HFF-Myc (cell line): Measurements from ENCODE around the gene KISS1.

ENCODE experiments used
- DNase-seq: peaks from one replicate; pipeline ENCODE4 v3.0.0-alpha.2; 2011; ENCODE audit warnings: low read depth; ENCODE audit errors: extremely low read depth
- H3K4me3 ChIP-seq: replicated peaks from 2 replicates; pipeline ENCODE4 v1.5.1; 2011; ENCODE audit warnings: low read depth, mild to moderate bottlenecking, control low read depth, low read length
- TF ChIP-seq, protein P1 (sequence below): IDR thresholded peaks from 2 replicates; pipeline ENCODE4 v1.5.1; 2012; ENCODE audit warnings: mild to moderate bottlenecking, low read depth, low read length, control low read depth; ENCODE audit errors: missing control alignments

The KISS1 gene

DNA sequence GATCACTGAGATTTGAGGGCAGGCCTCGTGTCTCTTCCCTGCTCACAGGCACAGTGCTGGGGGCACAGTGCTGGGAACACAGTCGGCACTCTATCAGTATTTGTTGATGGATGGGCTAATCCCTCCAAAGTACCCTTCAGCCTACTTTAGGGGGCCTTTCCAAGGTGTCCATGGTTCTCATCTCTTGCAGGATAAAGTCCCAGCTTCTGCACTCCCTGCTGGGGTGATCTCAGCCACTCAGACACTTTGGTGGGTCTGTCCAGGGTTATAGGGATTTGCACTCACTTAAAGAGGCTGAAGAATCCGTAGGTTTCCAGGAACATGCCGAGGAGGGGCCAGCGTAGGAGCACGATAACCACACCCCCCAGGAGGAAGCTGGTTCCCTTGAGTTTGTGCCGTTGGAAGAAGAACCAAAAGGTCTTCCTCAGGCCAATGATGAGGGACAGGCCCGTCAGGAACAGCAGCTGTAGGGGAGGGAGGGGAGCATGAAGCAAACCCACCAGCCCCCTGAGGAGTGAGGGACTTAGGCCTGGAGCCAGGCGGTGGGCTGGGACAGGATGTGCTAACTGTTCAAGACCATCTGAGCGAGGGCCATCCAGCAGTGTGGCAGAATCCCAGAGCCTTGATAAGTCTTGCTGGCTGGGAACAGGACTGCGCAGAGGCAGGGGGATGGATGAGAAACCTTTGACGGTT lies 5.2 kb upstream of the KISS1 start:
- H3K4me3 ChIP-seq: no peak overlapping the region
- DNase-seq: no peak
- TF ChIP-seq, protein P1, sequence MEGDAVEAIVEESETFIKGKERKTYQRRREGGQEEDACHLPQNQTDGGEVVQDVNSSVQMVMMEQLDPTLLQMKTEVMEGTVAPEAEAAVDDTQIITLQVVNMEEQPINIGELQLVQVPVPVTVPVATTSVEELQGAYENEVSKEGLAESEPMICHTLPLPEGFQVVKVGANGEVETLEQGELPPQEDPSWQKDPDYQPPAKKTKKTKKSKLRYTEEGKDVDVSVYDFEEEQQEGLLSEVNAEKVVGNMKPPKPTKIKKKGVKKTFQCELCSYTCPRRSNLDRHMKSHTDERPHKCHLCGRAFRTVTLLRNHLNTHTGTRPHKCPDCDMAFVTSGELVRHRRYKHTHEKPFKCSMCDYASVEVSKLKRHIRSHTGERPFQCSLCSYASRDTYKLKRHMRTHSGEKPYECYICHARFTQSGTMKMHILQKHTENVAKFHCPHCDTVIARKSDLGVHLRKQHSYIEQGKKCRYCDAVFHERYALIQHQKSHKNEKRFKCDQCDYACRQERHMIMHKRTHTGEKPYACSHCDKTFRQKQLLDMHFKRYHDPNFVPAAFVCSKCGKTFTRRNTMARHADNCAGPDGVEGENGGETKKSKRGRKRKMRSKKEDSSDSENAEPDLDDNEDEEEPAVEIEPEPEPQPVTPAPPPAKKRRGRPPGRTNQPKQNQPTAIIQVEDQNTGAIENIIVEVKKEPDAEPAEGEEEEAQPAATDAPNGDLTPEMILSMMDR: no peak

DNA sequence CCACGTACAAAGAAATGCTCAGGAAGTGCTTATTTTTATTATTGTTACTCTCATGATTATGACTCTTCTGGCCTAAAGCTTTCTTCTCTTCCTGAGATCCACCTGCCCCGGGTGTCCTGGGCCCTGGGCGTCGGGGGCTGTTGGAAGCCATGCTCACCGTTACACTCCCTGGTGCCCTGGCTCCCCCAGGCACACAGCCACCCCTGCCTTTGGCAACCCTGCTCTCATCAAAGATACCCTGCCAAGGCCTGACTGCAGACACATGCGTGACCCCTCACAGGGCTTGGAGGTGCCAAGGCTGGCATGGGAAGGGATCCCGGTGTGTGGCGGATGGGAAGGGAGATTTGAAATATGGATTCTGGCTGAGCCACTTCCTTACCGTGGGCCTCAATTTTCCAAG lies 3.3 kb upstream of the KISS1 start:
- TF ChIP-seq, protein P1: no peak
- DNase-seq: no peak
- H3K4me3 ChIP-seq: no peak overlapping the region

DNA sequence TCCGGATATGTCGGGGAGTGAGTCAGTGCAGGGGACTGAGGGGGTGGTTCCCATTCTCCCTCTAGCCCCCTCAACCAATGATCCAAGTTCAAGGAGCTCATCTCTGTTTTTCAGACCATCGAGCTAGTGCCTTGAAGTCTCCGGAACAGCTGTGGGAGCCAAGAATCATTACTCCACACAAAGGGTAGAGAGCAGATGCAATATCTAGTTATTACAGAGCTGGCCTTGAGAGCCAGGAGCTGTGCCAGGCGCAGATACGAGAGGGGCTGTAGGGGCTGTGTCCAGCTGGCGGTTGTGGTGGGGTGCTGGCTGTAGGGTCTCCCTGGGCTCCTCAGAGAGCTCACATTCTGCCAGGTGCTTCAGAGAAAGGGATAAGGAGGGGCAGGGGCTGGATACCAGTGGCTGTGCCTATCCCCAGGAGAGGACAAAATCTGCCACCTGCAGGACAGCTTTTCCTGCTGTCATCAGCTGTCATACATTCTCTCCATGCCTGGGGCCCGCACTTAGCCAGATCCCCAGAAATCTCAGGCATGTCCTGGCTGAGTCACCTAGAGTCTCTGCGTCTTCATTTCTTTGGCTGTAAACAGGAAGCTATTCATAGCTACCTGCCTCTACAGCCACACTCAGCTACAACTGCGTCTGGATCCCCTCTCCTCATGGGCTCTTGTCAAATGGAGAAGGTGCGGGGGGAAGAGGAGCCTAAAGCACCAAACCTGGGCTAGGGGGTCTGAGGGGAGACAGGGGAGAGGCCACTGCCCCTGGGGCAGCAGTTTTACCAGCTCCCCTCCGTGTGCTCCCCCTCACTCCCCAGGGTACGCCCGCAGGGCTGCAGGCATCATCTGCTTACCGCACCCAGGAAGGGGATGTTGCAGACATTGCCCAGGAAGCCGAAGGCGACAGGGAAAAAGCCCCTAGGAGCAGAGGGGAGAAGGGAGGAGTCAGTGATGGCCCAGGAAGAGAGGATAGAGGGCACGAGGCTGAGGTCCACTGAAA lies 2.4 kb upstream of the KISS1 start:
- TF ChIP-seq, protein P1: no peak
- no peak overlapping the region for H3K4me3 ChIP-seq
- DNase-seq: peak; percentile 27

DNA sequence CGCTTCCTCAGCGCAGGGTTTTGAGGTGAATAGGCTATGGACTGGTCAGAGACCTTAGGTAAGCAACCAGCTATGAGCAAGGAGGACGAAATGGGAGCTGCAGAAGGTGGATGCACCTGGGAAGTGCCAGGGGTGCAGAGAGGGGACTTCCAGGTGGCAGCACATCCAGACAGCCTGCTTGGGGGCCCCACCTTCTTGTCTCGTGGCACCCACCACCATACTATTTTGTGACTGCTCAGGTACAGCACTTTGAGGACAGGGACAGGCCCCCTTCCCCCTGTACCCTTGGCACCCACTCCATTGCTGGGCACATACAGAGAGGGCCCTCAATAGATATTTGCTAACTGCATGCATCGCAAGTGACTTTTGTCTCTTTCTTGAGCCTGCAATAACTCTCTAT lies 777 bp upstream of the KISS1 start:
- H3K4me3 ChIP-seq: no peak overlapping the region
- DNase-seq: no peak
- TF ChIP-seq, protein P1: no peak

DNA sequence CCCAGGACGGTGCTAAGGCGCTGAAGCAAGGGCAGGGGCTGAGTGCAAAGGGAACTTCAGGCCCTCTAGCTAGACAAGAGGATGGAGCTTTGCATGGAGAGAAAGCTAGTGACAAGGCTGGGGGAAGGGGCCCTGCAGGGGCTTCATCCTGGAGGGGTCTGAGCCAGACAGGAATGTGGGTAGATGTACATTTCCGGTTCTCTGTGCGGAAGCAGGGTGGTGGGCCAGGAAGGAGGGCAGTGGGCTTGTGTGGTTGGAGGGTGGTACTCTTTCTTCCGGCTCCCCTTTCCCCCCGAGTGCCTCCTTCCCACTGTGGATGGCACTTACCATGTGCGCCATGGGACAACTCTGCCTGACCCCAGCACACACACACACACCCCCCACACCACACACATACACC lies 1.5 kb downstream of the KISS1 start:
- TF ChIP-seq, protein P1: no peak
- H3K4me3 ChIP-seq: no peak overlapping the region
- DNase-seq: no peak

DNA sequence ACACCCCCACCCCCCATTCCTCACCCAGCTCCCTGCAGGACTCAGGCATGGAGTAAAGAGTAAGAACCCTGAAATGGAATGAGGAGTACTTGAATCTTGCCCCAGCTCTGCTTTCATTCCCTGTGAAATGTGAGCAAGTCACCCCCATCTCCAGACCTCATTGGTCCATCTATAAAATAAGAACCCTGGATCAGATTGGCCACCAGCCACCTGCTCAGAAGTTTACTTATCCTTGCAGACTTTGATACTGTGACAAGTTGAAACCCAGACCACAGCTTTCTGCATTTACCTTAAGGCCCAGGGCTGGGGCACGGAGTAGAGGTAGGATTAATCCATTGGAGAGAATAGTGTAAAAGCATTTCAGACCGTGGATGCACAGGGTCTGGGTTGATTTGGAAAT lies 2.2 kb downstream of the KISS1 start:
- TF ChIP-seq, protein P1: no peak
- no peak overlapping the region for H3K4me3 ChIP-seq
- DNase-seq: no peak
